ENCODE measurements around the gene HMX1.

The HMX1 gene

DNA sequence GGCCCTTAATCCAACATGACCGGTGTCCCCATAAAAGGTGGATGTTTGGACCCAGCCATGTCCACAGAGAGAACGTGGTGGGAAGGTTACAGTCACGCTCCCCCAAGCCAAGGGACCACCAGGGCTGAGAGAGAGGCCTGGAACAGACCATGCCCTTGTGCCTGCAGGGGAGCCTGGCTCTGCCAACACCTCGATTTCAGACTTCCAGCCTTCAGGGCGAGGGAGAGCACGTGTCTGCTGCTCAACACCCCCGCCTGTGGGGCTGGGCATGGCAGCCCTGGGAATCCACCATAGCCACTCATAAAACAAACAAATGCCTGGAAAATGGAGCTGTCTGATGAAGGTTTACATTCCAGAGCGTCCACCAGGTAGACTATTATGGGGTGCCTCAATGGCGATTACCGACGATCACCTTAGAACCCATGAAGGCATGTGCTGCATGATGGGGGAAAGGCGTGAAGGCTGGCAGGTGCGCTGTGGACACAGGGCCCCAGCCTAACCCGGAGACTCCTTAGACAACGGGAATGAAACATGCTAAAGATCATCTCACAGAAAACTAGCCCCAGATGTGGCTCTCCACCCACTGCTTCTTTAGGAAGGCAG is 42.3 kb upstream of the HMX1 start:
- Histone ChIP-seq H3K9ac (ENCODE audit: low read length) (no peak overlapping the region), H3K36me3 (ENCODE audit: control insufficient read depth, insufficient read depth, low read length) (no peaks in the 10 kb centered on the region), H3K9me3 (ENCODE audit: control insufficient read depth, low read length) (no peaks in the 10 kb centered on the region), H3K4me1 (ENCODE audit: control insufficient read depth, insufficient read depth, low read length) (no peaks in the 10 kb centered on the region), H3K4me3 (ENCODE audit: low read length) (no peak overlapping the region), H3K27me3 (ENCODE audit: control insufficient read depth, insufficient read depth, low read length) (no peaks in the 10 kb centered on the region)

DNA sequence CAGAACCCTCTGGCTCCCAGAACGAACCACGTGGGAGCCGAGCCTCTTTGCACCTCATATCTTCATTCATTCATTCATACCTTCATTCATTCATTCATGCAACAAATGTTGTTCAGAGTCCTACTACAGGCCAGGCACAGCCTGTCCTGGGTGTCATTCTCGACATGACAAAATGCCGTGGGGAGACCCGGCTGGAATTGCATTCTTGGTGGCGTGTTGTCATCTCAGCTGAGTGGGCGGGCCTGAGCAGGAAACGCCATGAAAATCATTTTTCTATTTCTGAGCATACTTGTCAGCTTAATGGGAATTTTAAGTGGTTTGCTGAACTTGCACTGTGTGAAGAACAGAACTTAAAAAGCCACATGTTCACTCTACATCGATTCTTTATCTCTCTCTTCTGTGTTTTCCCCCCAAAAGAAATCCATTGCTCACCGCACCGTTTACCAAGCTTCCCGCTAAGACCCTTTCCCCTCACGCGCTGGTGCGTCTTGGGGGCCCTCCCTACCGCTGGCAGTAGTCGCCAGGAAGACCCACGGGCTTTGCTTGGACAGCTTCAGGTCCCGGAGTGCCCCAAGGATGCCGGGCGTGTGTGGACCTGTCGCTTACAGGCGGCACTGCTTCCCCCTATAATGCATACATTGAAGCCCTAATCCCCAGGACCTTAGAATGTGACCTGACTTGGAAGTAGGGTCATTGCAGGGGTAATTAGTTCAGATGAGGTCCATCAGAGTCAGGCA is 41.6 kb upstream of the HMX1 start:
- no peak overlapping the region for H3K9ac ChIP-seq (ENCODE audit: low read length)
- no peaks in the 10 kb centered on the region for H3K9me3 ChIP-seq (ENCODE audit: control insufficient read depth, low read length)
- peaks cover under 1% of the 10 kb centered on the region for H3K27me3 ChIP-seq (ENCODE audit: control insufficient read depth, insufficient read depth, low read length)

DNA sequence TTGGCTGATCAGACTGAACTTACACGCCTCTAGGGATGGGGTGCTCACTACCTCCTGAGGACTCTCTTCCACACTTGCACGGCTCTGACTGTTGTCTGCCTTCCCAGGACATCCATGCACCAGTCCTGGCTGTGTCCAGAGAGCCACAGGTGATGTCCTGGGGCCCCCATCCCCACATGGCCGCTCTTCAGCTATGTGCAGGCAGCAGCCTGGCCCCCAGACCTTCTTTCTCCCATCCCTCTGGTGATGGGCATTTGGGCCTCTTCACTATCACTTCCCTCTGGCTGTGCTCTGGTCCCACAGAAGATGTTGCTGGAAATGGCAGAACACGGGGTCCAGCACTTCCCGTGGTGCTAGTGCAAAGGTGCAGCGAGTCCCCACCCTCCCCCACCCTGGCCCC is 40.9 kb upstream of the HMX1 start:
- no peaks in the 10 kb centered on the region for H3K9me3 ChIP-seq (ENCODE audit: control insufficient read depth, low read length)
- no peaks in the 10 kb centered on the region for H3K4me1 ChIP-seq (ENCODE audit: control insufficient read depth, insufficient read depth, low read length)
- peaks cover 3% of the 10 kb centered on the region for H3K27me3 ChIP-seq (ENCODE audit: control insufficient read depth, insufficient read depth, low read length)
- no peaks in the 10 kb centered on the region for H3K36me3 ChIP-seq (ENCODE audit: control insufficient read depth, insufficient read depth, low read length)
- H3K9ac ChIP-seq (ENCODE audit: low read length), result no peak overlapping the region
- no peak overlapping the region for H3K4me3 ChIP-seq (ENCODE audit: low read length)

More for the DNA sequence above, 41.6 kb upstream of the HMX1 start:
- no peaks in the 10 kb centered on the region for H3K36me3 ChIP-seq (ENCODE audit: control insufficient read depth, insufficient read depth, low read length)
- H3K4me3 ChIP-seq (ENCODE audit: low read length), result no peak overlapping the region
- H3K4me1 ChIP-seq (ENCODE audit: control insufficient read depth, insufficient read depth, low read length), result no peaks in the 10 kb centered on the region

DNA sequence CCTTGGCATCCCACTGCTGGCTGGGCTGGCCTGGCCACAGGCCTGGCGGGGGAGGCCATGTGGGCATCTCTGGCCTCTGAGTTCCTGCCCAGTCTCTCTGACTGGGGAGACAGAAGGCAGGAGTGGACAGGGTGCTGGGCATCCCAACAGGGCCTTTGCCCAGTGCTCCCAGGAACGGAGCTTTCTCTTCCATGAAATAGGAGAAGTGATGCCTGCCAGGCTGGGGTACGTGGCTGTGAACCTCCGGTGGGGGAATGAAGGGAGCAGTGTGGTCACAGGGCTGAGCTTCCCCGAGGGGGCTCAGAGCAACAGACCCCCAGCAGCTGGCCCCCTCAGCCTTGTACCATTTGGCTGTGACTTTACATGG is 40.4 kb upstream of the HMX1 start:
- Histone ChIP-seq H3K9ac (ENCODE audit: low read length) (no peak overlapping the region), H3K36me3 (ENCODE audit: control insufficient read depth, insufficient read depth, low read length) (no peaks in the 10 kb centered on the region), H3K4me3 (ENCODE audit: low read length) (no peak overlapping the region), H3K27me3 (ENCODE audit: control insufficient read depth, insufficient read depth, low read length) (peaks cover 3% of the 10 kb centered on the region), H3K9me3 (ENCODE audit: control insufficient read depth, low read length) (no peaks in the 10 kb centered on the region), H3K4me1 (ENCODE audit: control insufficient read depth, insufficient read depth, low read length) (no peaks in the 10 kb centered on the region)

DNA sequence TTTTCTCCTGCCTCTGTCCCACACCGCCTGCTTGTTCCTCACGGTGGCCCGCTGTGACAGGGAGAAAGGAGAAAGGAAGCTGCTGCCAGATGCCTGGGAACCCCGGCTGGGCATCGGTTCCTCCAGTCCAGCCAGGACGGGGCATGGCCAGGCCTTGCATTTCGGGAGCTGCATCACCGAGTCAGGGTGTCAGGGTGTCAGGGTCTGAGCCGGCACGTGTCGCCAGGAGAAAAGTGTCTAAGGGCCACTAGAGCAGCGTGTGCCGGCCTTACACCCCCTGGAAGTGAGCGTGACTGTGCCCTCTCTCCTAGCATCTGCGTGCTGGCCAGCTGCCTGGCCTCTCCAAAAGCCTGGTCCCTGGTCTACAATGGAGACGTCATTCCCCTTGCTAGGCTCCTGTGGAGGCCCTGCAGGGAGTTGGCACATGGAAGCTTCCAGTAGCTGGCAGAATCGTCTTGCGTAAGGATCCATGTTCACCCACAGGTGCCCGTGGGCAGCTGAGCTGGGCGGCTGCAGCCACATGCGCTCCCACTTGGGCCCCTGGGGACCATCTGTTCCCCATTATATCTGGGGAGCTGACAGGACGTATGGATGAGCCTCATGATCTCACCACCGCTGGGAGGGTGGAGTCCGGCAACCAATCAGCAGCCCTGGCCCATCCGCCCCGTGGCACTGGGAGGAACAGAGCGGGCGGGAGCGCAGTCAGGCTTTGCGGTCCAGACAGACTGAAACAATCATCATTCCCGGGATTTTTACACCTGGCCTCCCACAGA is 39.9 kb upstream of the HMX1 start:
- Histone ChIP-seq H3K36me3 (ENCODE audit: control insufficient read depth, insufficient read depth, low read length) (no peaks in the 10 kb centered on the region), H3K9ac (ENCODE audit: low read length) (no peak overlapping the region), H3K4me1 (ENCODE audit: control insufficient read depth, insufficient read depth, low read length) (no peaks in the 10 kb centered on the region), H3K27me3 (ENCODE audit: control insufficient read depth, insufficient read depth, low read length) (peaks cover 3% of the 10 kb centered on the region), H3K9me3 (ENCODE audit: control insufficient read depth, low read length) (no peaks in the 10 kb centered on the region), H3K4me3 (ENCODE audit: low read length) (no peak overlapping the region)

DNA sequence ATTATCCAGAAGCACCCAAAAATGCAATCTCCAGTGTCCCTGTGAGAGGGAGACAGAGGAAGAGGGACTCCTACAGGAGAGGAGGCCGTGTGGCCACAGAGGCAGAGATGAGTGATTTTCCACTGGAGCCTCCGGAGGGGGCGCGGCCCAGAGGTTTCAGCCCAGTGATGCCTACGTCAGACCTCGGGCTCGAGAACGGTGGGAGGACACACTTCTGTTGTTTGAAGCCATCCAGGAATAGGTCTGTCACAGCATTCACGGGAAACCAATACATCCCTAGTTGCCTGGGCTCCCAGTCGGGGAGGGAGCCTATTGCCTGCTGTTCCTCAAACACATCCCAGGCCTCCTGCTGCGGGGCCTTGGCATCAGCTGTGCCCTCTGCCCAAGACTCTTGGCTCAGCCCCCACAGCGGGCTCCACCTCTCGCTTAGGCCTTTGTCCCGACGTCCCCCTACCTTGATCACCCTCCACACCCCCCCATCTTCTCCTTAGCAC is 39.2 kb upstream of the HMX1 start:
- Histone ChIP-seq H3K4me1 (ENCODE audit: control insufficient read depth, insufficient read depth, low read length) (no peaks in the 10 kb centered on the region), H3K9ac (ENCODE audit: low read length) (no peak overlapping the region), H3K4me3 (ENCODE audit: low read length) (no peak overlapping the region), H3K27me3 (ENCODE audit: control insufficient read depth, insufficient read depth, low read length) (peaks cover 3% of the 10 kb centered on the region), H3K9me3 (ENCODE audit: control insufficient read depth, low read length) (no peaks in the 10 kb centered on the region), H3K36me3 (ENCODE audit: control insufficient read depth, insufficient read depth, low read length) (no peaks in the 10 kb centered on the region)

DNA sequence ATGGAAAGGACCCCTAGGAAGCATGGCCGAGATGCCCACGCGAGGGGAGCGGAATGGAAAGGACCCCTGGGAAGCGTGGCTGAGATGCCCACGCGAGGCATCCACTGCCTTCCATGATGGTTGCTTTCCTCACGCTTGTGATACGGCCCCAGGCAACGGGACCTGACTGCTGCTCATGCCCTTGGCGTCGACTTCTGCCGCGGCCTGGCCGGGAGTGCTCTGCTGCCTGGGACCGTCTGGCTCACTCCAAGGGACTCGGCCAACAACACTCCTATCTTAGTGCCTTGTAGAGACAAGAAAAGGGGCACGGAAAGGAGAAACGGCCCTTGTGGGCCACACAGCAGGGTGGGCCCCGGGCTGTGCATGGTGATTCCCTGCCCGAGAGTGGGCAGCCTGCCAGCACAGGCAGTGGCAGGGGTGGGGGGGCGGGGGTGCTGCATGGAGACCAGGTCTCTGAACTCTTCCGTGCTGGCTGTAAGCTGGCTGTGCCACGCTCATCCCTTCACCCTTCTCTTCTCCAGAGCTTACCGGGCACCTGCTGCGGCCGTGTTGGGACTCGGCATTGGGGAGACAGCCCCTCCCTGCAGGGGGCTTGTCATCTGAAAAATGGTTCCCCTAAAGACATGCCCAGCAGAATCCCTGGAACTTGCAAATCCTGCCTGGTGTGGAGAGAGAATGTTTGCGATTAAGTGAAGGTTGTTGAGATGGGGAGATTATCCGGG is 38.6 kb upstream of the HMX1 start:
- no peak overlapping the region for H3K4me3 ChIP-seq (ENCODE audit: low read length)
- H3K36me3 ChIP-seq (ENCODE audit: control insufficient read depth, insufficient read depth, low read length), result no peaks in the 10 kb centered on the region
- H3K9me3 ChIP-seq (ENCODE audit: control insufficient read depth, low read length), result no peaks in the 10 kb centered on the region

DNA sequence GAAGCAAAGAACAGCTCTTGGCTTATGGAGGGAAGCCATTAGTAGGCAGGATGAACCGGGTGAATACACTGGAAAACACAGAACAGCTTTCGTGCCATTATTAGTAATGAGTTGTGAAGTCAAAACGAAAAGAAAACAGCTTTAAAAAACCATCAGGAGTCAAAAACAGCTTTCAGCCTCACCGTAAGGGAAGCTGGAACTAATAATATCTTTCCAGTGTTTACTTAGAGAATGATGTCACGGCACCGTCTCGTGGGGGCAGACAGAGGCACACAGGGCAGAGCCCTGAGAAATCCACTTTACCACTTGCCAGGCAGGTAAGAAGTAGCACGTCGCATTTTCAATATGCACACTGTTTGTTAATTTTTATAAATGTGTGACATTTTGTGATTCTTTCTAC is 37.9 kb upstream of the HMX1 start:
- Histone ChIP-seq H3K4me1 (ENCODE audit: control insufficient read depth, insufficient read depth, low read length) (no peaks in the 10 kb centered on the region), H3K4me3 (ENCODE audit: low read length) (no peak overlapping the region), H3K9me3 (ENCODE audit: control insufficient read depth, low read length) (no peaks in the 10 kb centered on the region), H3K27me3 (ENCODE audit: control insufficient read depth, insufficient read depth, low read length) (peaks cover 3% of the 10 kb centered on the region), H3K36me3 (ENCODE audit: control insufficient read depth, insufficient read depth, low read length) (no peaks in the 10 kb centered on the region), H3K9ac (ENCODE audit: low read length) (no peak overlapping the region)

More for the DNA sequence above, 38.6 kb upstream of the HMX1 start:
- Histone ChIP-seq H3K9ac (ENCODE audit: low read length) (no peak overlapping the region), H3K4me1 (ENCODE audit: control insufficient read depth, insufficient read depth, low read length) (no peaks in the 10 kb centered on the region), H3K27me3 (ENCODE audit: control insufficient read depth, insufficient read depth, low read length) (peaks cover 3% of the 10 kb centered on the region)

DNA sequence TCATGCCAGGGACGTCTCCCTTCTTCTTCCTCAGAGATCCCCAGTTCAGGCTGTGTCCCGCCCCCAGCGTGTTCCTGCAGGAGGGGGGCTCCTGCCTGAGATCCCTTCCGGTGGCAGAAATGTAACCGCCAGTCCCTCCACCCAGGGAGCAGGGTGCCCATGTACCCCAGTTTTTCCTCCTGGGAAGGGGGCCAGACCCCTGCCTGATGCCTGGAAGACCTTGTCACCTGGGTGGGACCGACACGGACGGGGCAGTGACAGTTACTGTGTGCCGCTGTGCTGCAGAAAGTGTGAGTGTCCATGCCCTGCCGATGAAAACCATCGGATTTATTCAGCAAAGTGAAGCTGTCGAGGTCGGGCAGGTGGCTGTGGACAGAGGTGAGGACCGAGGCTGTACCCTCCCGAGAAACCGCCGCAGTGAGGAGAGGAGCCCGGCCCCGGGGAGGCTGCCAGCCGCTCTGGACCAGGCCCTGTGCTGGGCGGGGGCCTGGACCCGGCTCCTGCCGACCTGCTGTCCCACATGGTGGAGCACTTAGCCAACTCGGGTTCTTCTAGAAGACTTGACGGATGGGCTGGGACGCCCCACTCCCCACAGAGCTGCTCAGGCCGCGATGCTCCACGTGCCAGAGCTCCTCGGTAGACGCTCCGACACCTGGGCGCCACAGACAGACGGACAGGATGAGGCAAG is 36.7 kb upstream of the HMX1 start:
- Histone ChIP-seq H3K9ac (ENCODE audit: low read length) (no peak overlapping the region), H3K27me3 (ENCODE audit: control insufficient read depth, insufficient read depth, low read length) (peaks cover 3% of the 10 kb centered on the region), H3K4me1 (ENCODE audit: control insufficient read depth, insufficient read depth, low read length) (no peaks in the 10 kb centered on the region), H3K9me3 (ENCODE audit: control insufficient read depth, low read length) (no peaks in the 10 kb centered on the region), H3K36me3 (ENCODE audit: control insufficient read depth, insufficient read depth, low read length) (no peaks in the 10 kb centered on the region), H3K4me3 (ENCODE audit: low read length) (no peak overlapping the region)

DNA sequence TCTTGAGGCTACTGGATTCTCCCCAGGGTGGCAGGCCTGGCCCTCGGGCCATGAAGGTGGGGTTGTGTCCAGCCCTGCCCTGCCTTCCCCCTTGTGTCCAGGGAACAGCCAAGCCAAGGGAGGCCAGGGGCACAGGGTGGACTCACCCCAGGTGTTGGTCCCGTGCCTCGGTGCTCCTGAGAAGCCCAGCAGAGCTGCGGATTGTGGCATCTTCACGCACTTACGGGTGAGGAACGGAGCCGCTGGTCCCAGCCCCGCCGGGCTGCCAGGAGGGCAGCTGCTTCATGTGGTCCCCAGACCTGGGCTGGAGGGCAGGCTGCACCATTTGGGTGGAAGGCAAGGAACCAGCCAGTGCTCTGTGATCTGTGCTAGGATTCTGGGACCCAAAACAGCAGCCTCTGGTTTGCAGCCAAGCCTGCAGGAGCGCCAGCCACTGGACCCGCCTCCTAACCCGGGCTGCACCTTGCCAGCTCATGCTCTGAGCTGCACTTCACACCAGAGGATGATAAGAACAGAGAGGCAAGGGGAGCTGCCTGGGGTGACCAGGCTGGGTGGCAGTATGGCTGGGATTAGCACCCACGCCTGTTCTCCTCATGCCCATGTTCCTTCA is 36.1 kb upstream of the HMX1 start:
- Histone ChIP-seq H3K9me3 (ENCODE audit: control insufficient read depth, low read length) (no peaks in the 10 kb centered on the region), H3K9ac (ENCODE audit: low read length) (no peak overlapping the region), H3K4me1 (ENCODE audit: control insufficient read depth, insufficient read depth, low read length) (no peaks in the 10 kb centered on the region), H3K36me3 (ENCODE audit: control insufficient read depth, insufficient read depth, low read length) (no peaks in the 10 kb centered on the region), H3K4me3 (ENCODE audit: low read length) (no peak overlapping the region), H3K27me3 (ENCODE audit: control insufficient read depth, insufficient read depth, low read length) (peaks cover 3% of the 10 kb centered on the region)

DNA sequence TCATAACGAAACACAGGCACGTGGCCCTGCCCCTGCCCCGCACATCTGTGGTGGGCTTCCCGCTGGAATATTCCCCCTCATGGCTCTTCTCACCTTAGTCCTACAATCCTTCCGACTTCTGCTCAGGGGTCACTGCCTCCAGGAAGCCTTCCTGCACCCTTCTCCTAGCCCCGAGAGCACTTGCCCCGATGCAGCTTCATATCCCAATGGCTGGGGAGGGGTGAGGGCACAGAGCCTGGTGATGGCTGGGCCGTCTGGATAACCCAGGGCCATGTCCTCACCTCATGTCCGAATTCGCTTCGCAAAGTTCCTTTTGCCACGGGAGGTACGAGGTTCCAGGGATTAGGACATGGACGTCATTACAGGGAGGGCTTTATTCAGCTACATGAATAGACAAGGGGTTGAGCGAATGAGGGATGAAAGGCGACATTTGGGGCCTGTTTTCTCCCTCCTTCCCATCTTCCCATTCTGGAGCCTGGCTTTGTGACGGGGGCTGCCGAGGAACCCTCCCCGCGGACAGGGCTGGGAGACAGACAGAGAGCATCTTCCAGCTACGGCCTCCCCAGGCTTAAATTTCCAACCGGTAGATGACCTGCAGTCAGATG is 35.5 kb upstream of the HMX1 start:
- no peaks in the 10 kb centered on the region for H3K9me3 ChIP-seq (ENCODE audit: control insufficient read depth, low read length)
- no peaks in the 10 kb centered on the region for H3K4me1 ChIP-seq (ENCODE audit: control insufficient read depth, insufficient read depth, low read length)
- H3K36me3 ChIP-seq (ENCODE audit: control insufficient read depth, insufficient read depth, low read length), result no peaks in the 10 kb centered on the region
- H3K4me3 ChIP-seq (ENCODE audit: low read length), result no peak overlapping the region
- peaks cover 3% of the 10 kb centered on the region for H3K27me3 ChIP-seq (ENCODE audit: control insufficient read depth, insufficient read depth, low read length)
- no peak overlapping the region for H3K9ac ChIP-seq (ENCODE audit: low read length)

Measured in mucosa of stomach (tissue), 1 donor.